CD4-positive, CD25-positive, alpha-beta regulatory T cell (primary cell): ENCODE measurements around the gene TMED1. TPM values are rescaled to one million over a fixed set of nuclear protein-coding genes. Genes with fewer than 3 reads are reported as not detected.

Experiments used
- ATAC-seq, 2 donors: fragments of 150-1000 bp; cut with Tn5 transposase; one replicate each; pipeline ENCODE4 v1.10.0; 2021; ENCODE audit warnings: low read depth in 2 of 2, moderate number of reproducible peaks in 2 of 2, moderate library complexity in 1 of 2
- DNase-seq, 3 donors: peaks; one replicate each; pipeline versions ENCODE4 v3.0.0 to v3.0.0-alpha.2; 2012 to 2022; ENCODE audit warnings: mixed read lengths in 1 of 3
- H3K27ac ChIP-seq: one replicate; pipeline ENCODE4 v1.7.0; 2013; ENCODE audit warnings: mild to moderate bottlenecking, low read length; ENCODE audit not compliant: insufficient read depth, poor library complexity, severe bottlenecking
- H3K27me3 ChIP-seq: one replicate; pipeline ENCODE4 v1.7.0; 2013; ENCODE audit warnings: low read length; ENCODE audit not compliant: control insufficient read depth, insufficient read depth
- H3K36me3 ChIP-seq: one replicate; pipeline ENCODE4 v1.7.0; 2013; ENCODE audit warnings: mild to moderate bottlenecking, low read length, moderate library complexity; ENCODE audit not compliant: control insufficient read depth, insufficient read depth
- H3K4me1 ChIP-seq: 2 replicates; pipeline ENCODE4 v1.7.0; 2013; ENCODE audit warnings: mild to moderate bottlenecking, low read length; ENCODE audit not compliant: insufficient read depth, control insufficient read depth, poor library complexity, severe bottlenecking
- H3K4me3 ChIP-seq: one replicate; pipeline ENCODE4 v1.7.0; 2013; ENCODE audit warnings: low read depth, mild to moderate bottlenecking, low read length, moderate library complexity
- H3K9me3 ChIP-seq, 2 experiments: 1 replicate in 1 of 2; 2 replicates in 1 of 2; pipeline ENCODE4 v1.7.0; 2013; ENCODE audit warnings: low read length in 2 of 2, mild to moderate bottlenecking in 1 of 2, moderate library complexity in 1 of 2; ENCODE audit not compliant: control insufficient read depth in 2 of 2
- H3K27ac Mint-ChIP-seq, 3 donors: one replicate each; pipeline ENCODE4 v1.8.0; 2020 to 2022; ENCODE audit warnings: mild to moderate bottlenecking in 3 of 3, mixed read lengths in 3 of 3, moderate library complexity in 2 of 3
- H3K27me3 Mint-ChIP-seq: one replicate; pipeline ENCODE4 v1.8.0; 2022; ENCODE audit warnings: mild to moderate bottlenecking, mixed read lengths
- H3K36me3 Mint-ChIP-seq: one replicate; pipeline ENCODE4 v1.8.0; 2020; ENCODE audit warnings: mixed read lengths
- H3K4me1 Mint-ChIP-seq, 4 donors: one replicate each; pipeline ENCODE4 v1.8.0; 2020 to 2022; ENCODE audit warnings: mixed read lengths in 4 of 4, mild to moderate bottlenecking in 1 of 4
- H3K4me3 Mint-ChIP-seq, 4 donors: one replicate each; pipeline ENCODE4 v1.8.0; 2020 to 2022; ENCODE audit warnings: mild to moderate bottlenecking in 4 of 4, mixed read lengths in 4 of 4, moderate library complexity in 3 of 4
- H3K9me3 Mint-ChIP-seq, 7 donors: one replicate each; pipeline ENCODE4 v1.8.0; 2020 to 2022; ENCODE audit warnings: mixed read lengths in 7 of 7, mild to moderate bottlenecking in 3 of 7, moderate library complexity in 2 of 7
- polyA plus RNA-seq, 4 donors: library from polyadenylated mRNA; unstranded; fragments of 300-500 nt; fragmentation: Illumina TruSeq; gene quantifications; one replicate each; pipeline ENCODE4 v1.2.3, GENCODE V29; 2021
- total RNA-seq: library from RNA; stranded (reverse); gene quantifications from one replicate; pipeline ENCODE4 v1.2.3, GENCODE V29; 2022

The TMED1 gene
- total and polyA plus RNA-seq, 5 donors from 2014 or later: 10.2 to 30.3 (median 26.9) TPM

- DNase-seq: peak; percentile 66 to 96 (median 78)
- ATAC-seq: peak; percentile 86 to 87
- no peaks in the 10 kb centered on the region for H3K27me3 ChIP-seq
- Mint-ChIP-seq H3K27me3 (no peaks in the 10 kb centered on the region), H3K27ac (peak overlapping the region; percentile 97 to 99 (median 98)), H3K4me3 (peak overlapping the region; percentile 72 to 88 (median 80)), H3K9me3 (no peaks in the 10 kb centered on the region), H3K36me3 (peaks cover 15% of the 10 kb centered on the region), H3K4me1 (peaks cover 6 to 37% (median 18%) of the 10 kb centered on the region in 4 donors)
- H3K36me3 ChIP-seq: peaks cover 44% of the 10 kb centered on the region
- H3K9me3 ChIP-seq: no peaks in the 10 kb centered on the region
- peak overlapping the region; percentile 87 for H3K27ac ChIP-seq
- peak overlapping the region; percentile 58 for H3K4me3 ChIP-seq
- peaks cover 33% of the 10 kb centered on the region for H3K4me1 ChIP-seq
Measured at GRCh38 chr19:10797541-10798256, 38.3 kb downstream of the TMED1 start.

GRCh38 chr19:10797078-10797477 lies 38.9 kb downstream of the TMED1 start:
- H3K36me3 ChIP-seq: peaks cover 44% of the 10 kb centered on the region
- Mint-ChIP-seq H3K4me1 (peaks cover 6 to 37% (median 18%) of the 10 kb centered on the region in 4 donors), H3K36me3 (peaks cover 17% of the 10 kb centered on the region)

GRCh38 chr19:10796653-10797052 lies 39.4 kb downstream of the TMED1 start:
- H3K27me3 Mint-ChIP-seq: no peaks in the 10 kb centered on the region
- H3K4me3 Mint-ChIP-seq: peak overlapping the region in 3 of 4 donors; percentile 72 to 88 (median 84)
- no peaks in the 10 kb centered on the region for H3K27me3 ChIP-seq
- peak overlapping the region; percentile 87 for H3K27ac ChIP-seq
- peaks cover 45% of the 10 kb centered on the region for H3K36me3 ChIP-seq
- peaks cover 19% of the 10 kb centered on the region for H3K36me3 Mint-ChIP-seq
- H3K4me3 ChIP-seq: peak overlapping the region; percentile 43
- H3K9me3 Mint-ChIP-seq: no peaks in the 10 kb centered on the region
- DNase-seq (no peak), ATAC-seq (no peak)
- H3K4me1 ChIP-seq: peaks cover 33% of the 10 kb centered on the region
- H3K9me3 ChIP-seq: no peaks in the 10 kb centered on the region
- H3K27ac Mint-ChIP-seq: peak overlapping the region; percentile 26 to 99 (median 98)
- peaks cover 6 to 37% (median 18%) of the 10 kb centered on the region in 4 donors for H3K4me1 Mint-ChIP-seq

More at GRCh38 chr19:10797078-10797477, 38.9 kb downstream of the TMED1 start:
- Histone ChIP-seq H3K4me1 (peaks cover 33% of the 10 kb centered on the region), H3K27me3 (no peaks in the 10 kb centered on the region), H3K9me3 (no peaks in the 10 kb centered on the region), H3K4me3 (peak overlapping the region; percentile 58), H3K27ac (peak overlapping the region; percentile 87)
- peak; percentile 48 to 71 (median 60) for DNase-seq
- Mint-ChIP-seq H3K27ac (peak overlapping the region; percentile 97 to 99 (median 98)), H3K27me3 (no peaks in the 10 kb centered on the region), H3K4me3 (peak overlapping the region; percentile 72 to 88 (median 80)), H3K9me3 (no peaks in the 10 kb centered on the region)
- peak; percentile 42 for ATAC-seq

- H3K9me3 ChIP-seq: no peaks in the 10 kb centered on the region
- H3K4me3 Mint-ChIP-seq: no peak overlapping the region
- H3K27me3 ChIP-seq: no peaks in the 10 kb centered on the region
- H3K27ac Mint-ChIP-seq: no peak overlapping the region
- H3K9me3 Mint-ChIP-seq: no peaks in the 10 kb centered on the region
- ATAC-seq (no peak), DNase-seq (no peak)
- H3K27ac ChIP-seq: no peak overlapping the region
- H3K27me3 Mint-ChIP-seq: no peaks in the 10 kb centered on the region
- no peak overlapping the region for H3K4me3 ChIP-seq
- H3K36me3 Mint-ChIP-seq: peaks cover 21% of the 10 kb centered on the region
- H3K4me1 Mint-ChIP-seq: no peaks in the 10 kb centered on the region
- peaks cover 73% of the 10 kb centered on the region for H3K36me3 ChIP-seq
- no peaks in the 10 kb centered on the region for H3K4me1 ChIP-seq
Measured at GRCh38 chr19:10789866-10790265, 46.1 kb downstream of the TMED1 start.

- H3K36me3 Mint-ChIP-seq: peaks cover 21% of the 10 kb centered on the region
- Histone ChIP-seq H3K4me1 (no peaks in the 10 kb centered on the region), H3K4me3 (no peak overlapping the region), H3K27ac (no peak overlapping the region), H3K9me3 (no peaks in the 10 kb centered on the region), H3K27me3 (no peaks in the 10 kb centered on the region), H3K36me3 (peaks cover 75% of the 10 kb centered on the region)
- no peak for DNase-seq
- no peak overlapping the region for H3K4me3 Mint-ChIP-seq
- no peak overlapping the region for H3K27ac Mint-ChIP-seq
- no peaks in the 10 kb centered on the region for H3K9me3 Mint-ChIP-seq
- ATAC-seq: no peak
- no peaks in the 10 kb centered on the region for H3K4me1 Mint-ChIP-seq
- no peaks in the 10 kb centered on the region for H3K27me3 Mint-ChIP-seq
Measured at GRCh38 chr19:10788146-10788545, 47.9 kb downstream of the TMED1 start.

- H3K36me3 Mint-ChIP-seq: peaks cover 27% of the 10 kb centered on the region
- Histone ChIP-seq H3K9me3 (no peaks in the 10 kb centered on the region), H3K27ac (no peak overlapping the region), H3K4me3 (no peak overlapping the region), H3K36me3 (peaks cover 80% of the 10 kb centered on the region), H3K27me3 (no peaks in the 10 kb centered on the region), H3K4me1 (no peaks in the 10 kb centered on the region)
- DNase-seq: no peak
- no peak for ATAC-seq
- no peaks in the 10 kb centered on the region for H3K27me3 Mint-ChIP-seq
- no peaks in the 10 kb centered on the region for H3K9me3 Mint-ChIP-seq
- peaks cover 0 to 2% (median 0%) of the 10 kb centered on the region in 4 donors for H3K4me1 Mint-ChIP-seq
- no peak overlapping the region for H3K4me3 Mint-ChIP-seq
- H3K27ac Mint-ChIP-seq: peak overlapping the region in 2 of 3 donors; percentile 53 to 75
Measured at GRCh38 chr19:10784257-10784656, 51.8 kb downstream of the TMED1 start.

- DNase-seq (no peak), ATAC-seq (no peak)
- Mint-ChIP-seq H3K27me3 (no peaks in the 10 kb centered on the region), H3K4me3 (no peak overlapping the region), H3K4me1 (peaks cover 0 to 2% (median 0%) of the 10 kb centered on the region in 4 donors), H3K27ac (no peak overlapping the region), H3K9me3 (no peaks in the 10 kb centered on the region), H3K36me3 (peaks cover 32% of the 10 kb centered on the region)
- Histone ChIP-seq H3K36me3 (peaks cover 72% of the 10 kb centered on the region), H3K4me1 (no peaks in the 10 kb centered on the region), H3K9me3 (no peaks in the 10 kb centered on the region), H3K27me3 (no peaks in the 10 kb centered on the region), H3K4me3 (no peak overlapping the region), H3K27ac (no peak overlapping the region)
Measured at GRCh38 chr19:10782795-10783194, 53.2 kb downstream of the TMED1 start.
